Glomerular endothelial cell (primary cell): ENCODE data around the gene LANCL2. TPM values are rescaled to one million over a fixed set of nuclear protein-coding genes. Genes with fewer than 3 reads are reported as not detected.
"Not testable (repeated sequence)": the region's sequence is repeated elsewhere in the genome, so short reads cannot be mapped to it uniquely, and the experiment has no call there.

ENCODE experiments used
- DNase-seq: peaks from one replicate; pipeline ENCODE4 v3.0.0-alpha.2; 2011; ENCODE audit warnings: low read depth, low spot score; ENCODE audit errors: extremely low read depth
- total RNA-seq: library from RNA; depleted of rRNA; stranded (reverse); fragments of >200 nt; gene quantifications from 2 replicates; pipeline ENCODE4 v1.2.3, GENCODE V29; 2015

The LANCL2 gene
- total RNA-seq, 1 donor from 2014 or later, result 12.9 TPM

DNA sequence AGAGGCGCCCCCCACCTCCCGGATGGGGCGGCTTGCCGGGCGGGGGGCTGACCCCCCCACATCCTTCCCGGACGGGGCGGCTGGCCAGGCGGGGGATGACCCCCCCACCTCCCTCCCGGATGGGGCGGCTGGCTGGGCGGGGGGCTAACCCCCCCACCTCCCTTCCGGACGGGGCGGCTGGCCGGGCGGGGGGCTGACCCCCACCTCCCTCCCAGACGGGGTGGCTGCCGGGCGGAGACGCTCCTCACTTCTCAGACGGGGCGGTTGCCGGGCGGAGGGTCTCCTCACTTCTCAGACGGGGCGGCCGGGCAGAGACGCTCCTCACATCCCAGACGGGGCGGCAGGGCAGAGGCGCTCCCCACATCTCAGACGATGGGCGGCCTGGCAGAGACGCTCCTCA lies 37.4 kb downstream of the LANCL2 start:
- not testable (repeated sequence) for DNase-seq

DNA sequence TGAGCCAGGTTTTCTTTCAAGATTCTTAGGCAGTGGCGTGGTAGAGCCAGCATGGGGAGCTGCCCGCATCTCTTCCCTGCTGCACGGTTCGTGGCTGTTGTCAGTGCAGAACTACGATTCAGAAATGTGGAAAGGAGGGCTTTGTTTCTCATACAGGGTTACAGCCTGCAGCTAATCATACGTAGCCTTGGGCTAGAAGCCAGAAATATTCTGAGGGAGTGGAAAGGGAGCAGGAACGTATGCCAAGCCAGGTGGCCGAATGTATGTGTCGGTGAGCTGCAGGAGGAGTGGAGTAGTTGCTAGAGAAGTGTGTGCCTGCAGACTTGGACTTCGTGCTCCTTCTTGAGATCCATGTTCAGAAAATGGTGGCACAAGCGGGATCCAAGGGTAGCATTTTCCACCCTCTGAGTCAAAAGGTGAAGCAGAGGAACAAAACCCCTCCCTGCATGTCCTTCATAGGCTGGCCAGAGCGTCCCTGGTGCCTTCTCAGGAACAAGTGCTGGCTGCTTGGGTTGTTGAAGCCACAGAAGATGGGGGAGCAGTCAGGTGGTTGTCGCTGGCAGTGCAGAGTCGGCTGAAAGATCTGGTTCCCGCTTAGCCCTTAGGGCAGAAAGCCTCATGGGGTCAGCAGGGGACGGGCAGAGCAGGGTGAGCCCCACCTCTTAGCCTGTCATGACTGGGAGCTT lies 40.9 kb downstream of the LANCL2 start:
- DNase-seq, result no peak

DNA sequence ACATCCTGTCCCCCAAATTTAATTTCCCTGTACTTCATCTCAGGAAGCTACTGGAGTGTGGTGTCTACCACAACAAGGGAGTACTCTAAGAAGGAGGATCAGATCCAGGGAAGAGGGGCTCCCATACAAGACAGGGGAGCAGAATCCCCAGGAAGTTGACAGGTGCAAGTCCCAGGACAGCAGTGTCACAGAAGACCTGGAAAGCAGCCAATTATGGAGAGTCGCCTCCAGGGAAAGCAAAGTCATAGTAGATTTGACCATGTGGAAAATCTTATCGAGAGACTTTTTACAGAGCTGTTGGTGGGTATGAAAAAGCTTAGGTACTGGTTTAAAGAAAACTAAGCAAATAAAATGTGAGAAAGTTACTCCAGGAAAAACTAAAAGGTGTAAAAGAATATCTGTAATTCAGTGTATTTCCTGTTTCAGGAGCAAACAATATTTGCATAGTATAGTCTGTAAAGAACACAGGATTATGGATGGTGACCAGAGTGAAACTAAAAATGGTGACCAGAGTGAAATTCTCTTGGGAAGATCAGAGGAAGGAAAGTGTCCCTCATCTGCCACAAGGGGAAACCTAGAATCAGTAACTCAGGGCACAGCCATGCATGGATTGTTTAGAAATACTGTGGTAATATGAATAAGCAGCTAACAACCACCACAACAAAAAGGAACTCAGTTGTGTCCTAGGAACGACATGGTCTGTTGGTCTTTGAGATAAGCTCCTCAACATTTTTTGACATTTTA lies 44.5 kb downstream of the LANCL2 start:
- DNase-seq, result no peak

DNA sequence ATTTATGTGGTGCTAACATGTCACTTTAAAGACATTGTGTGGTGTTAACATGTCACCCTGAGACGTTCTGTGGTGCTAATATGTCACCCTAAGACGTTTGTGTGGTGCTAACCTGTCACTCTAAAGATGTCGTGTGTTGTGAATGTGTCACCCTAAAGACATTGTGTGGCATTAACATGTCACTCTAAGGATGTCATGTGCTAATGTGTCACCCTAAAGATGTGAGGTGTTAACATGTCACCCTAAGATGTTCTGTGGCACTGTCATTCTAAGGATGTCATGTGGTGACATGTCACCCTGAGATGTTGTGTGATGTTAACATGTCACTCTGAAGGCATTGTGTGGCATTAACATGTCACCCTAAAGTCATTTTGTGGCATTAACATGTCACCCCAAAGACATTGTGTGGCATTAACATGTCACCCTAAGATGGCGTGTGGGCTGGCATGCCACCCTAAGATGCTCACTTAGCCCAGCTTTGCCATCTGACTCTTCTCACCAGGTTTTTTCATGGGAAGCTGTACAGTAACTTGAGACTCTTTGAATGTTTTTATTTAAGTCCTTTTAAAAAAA lies 45.6 kb downstream of the LANCL2 start:
- DNase-seq, result no peak

DNA sequence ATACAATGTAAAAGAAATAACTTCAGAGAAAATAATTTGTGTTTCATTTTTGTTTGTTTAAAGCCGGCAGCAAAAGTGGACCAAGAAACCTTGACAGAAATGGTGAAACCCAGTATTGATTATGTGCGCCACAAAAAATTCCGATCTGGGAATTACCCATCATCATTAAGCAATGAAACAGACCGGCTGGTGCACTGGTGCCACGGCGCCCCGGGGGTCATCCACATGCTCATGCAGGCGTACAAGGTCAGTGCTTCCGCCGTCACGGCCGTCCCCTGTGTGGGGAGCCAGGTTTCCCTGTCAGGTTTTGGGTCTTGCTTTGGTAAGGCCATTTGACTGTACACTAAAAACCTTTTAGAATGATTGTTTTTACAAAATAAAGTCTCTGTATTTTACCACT lies 46.7 kb downstream of the LANCL2 start:
- DNase-seq, result no peak

DNA sequence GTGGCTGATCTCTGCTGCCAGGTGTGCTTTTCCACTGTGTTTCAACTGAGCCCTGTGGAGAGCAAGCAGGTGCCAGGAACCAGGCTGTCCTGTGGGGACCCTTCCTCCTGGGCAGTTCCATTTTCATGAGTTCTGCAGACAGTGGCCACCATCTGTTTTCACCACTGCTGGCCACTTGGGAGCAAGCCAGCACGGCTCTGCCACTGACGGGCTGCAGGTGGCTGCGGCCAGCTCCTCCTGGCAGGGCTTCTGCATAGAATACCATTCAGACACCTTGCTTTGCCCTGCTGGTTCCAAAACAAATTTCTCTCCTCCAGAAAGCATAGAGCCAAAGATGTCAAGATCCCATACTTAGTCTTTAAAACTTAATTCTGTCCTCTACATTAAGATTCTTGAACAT lies 48.3 kb downstream of the LANCL2 start:
- no peak for DNase-seq

DNA sequence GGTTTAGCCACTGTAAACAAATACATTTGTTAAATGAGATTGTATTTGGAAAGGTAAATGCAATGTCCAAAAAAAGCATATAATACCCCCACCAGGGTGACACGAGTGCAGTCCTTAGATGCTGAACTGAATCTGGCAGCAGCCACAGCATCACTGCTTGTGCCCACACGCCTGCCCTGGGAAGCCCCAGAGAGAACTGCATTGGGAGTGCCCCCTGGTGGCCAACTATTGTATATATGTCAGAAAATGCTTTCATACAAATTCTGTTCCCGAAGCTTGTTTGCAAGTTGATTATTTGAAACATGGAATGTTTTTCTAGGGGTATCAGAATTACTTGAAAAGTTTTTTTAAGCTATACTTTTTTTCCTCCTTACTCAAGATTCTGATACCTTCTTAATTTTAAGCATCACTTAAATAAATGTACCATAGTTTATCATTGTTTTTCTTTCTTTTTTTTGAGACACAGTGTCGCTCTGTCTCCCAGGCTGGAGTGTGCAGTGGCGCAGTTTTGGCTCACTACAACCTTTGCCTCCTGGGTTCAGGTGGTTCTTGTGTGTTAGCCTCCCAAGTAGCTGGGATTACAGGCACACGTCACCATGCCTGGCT lies 50.1 kb downstream of the LANCL2 start:
- peak; percentile 37 for DNase-seq

DNA sequence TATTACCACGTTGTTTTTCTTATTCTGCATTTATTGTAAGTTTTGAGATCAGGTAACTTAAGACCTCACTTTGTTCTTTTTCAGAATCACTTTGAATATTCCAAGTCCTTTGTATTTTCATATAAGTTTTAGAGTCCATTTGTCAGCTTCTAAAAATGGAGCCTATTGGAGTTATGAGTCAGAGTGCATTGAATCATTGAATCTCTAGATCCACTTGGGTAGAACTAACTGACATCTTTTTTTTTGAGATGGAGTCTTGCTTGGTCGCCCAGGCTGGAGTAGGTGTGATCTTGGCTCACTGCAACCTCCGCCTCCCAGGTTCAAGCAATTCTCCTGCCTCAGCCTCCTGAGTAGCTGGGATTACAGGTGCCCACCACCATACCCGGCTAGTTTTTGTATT lies 52.3 kb downstream of the LANCL2 start:
- DNase-seq, result not testable (repeated sequence)

DNA sequence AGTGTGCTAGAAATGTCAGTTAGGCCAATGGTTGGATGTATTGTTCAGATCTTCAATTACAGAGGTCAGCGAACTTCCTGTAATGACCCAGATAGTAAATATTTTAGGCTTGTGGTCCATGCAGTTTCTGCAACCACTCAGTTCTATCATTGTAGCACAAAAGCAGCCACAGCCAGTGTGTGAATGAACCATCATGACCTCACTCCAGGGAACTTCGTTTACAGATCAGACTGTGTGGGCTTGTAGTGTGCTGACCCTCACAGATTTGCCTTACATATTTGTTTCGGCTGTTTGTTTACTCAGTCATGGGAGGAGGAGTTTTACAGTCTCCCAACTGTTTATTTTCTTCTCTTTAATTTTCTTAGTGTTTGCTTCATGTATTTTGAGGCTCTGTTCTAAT lies 55.4 kb downstream of the LANCL2 start:
- DNase-seq, result no peak

DNA sequence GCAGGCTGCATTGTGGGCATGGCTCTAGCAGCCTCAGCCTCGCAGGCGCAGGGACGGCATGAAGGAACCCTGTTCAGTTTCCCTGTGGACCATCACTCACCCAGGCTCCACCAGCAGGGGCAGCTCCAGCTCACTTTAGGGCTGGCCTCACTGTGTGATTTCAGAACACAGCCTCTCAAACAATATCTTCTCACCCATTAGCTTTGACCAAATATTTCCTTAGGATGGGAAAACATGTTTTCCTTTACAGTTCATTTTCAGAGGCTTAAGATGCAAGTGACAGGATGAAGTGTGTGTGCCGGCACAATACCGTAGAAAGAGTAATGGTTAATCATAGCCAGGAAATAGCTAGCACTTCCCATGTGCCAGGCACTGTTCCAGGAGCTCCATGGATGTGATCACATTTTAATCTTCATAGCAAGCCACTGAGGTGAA lies 58.2 kb downstream of the LANCL2 start:
- DNase-seq, result peak; percentile 23

DNA sequence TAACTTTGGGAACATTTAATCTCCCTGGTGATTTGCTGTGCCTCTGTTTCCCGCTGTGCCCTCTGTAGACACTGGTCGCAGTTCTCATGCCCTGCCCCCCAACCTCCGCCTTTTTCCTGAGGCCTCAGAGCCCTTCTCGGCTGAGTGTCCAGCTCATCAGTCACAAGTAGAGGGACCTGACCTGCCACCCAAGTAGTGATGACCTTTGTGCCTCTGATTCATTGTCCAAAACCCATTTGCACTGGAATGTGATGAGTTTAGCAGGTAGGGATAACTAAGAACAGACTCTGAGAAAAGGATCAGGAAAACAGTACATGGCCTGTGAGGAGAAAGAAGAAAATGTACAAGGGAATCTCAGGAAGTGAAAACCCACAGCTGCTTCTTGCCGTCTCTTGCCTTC lies 58.8 kb downstream of the LANCL2 start:
- no peak for DNase-seq

DNA sequence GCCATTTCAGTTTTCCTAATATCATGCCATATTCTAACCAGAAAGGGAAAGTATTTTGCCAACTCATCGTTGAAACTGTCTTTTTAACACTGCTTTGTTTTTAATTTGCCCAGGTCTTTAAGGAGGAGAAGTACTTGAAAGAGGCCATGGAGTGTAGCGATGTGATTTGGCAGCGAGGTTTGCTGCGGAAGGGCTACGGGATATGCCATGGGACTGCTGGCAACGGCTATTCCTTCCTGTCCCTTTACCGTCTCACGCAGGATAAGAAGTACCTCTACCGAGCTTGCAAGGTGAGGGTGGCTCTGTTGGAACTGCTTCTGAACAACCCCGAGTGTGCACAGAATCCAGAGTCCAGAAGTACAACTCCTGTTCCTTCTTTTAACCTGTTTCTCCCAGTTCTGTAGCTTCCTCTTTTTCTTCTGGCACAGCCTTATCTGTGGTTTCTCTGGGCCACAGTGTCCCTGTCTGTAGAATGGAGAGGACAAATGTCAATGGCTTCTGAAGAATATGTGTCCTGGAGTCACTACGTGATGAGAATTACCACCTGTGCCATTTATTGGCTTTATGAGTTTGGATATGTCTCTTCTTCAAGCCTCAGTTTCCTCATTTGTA lies 60.1 kb downstream of the LANCL2 start:
- no peak for DNase-seq

DNA sequence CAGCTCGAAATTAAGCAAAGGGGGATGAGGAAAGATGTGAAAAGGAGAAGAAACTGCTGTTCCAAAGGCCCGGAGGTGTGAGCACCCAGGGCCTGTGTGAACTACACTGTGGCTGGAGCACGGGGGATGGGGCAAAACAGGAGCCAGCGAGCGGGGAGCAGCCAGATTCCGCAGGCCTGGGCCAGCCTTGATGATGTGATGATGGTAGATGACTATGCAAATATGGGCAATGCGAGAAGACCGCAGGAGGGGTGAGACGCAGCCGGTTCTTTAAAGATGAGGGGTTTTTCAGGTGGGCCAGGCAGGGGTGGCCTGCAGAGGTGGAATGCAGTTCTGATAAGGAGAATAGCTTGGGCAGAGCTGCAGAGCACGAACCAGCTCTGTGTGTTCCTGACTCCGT lies 61.5 kb downstream of the LANCL2 start:
- DNase-seq, result no peak

DNA sequence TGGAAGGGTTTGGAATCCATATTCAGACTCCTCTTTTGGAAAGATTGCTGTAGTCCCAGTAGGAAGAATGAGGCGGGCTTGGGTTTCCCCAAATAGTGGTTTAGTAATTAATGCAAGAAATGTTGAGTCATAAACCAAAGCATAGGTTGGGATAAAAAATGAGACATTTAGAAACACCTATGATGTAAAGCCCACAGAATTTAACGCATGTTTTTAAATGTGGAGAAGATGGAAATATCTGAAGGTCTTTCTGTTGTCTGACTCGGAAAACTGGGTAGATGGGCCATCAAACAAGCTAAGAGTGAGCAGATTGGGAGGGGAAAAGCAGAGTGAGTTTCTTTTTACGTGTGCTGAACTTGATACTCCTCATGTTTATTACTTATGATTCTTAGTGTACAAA lies 62.2 kb downstream of the LANCL2 start:
- no peak for DNase-seq

DNA sequence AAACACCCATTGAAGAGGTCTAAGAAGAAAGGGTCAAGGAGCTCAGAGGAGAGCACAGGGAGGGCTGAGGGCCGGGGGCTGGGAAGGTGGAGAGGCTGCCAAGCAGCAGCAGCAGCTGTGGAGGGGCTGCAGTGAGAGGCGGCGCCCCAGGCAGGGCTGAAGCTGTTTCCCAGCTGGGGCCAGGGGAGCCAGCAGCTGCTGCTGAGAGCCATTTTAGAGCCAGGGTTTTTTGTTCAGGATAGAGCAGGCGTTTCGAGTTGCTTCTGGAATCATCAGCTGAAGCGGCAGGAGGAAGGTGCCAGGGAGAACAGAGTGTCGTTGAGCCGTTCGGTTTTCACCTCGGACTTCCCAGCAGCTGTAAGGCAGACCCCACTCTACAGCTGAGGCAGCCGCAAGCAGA lies 62.7 kb downstream of the LANCL2 start:
- no peak for DNase-seq

DNA sequence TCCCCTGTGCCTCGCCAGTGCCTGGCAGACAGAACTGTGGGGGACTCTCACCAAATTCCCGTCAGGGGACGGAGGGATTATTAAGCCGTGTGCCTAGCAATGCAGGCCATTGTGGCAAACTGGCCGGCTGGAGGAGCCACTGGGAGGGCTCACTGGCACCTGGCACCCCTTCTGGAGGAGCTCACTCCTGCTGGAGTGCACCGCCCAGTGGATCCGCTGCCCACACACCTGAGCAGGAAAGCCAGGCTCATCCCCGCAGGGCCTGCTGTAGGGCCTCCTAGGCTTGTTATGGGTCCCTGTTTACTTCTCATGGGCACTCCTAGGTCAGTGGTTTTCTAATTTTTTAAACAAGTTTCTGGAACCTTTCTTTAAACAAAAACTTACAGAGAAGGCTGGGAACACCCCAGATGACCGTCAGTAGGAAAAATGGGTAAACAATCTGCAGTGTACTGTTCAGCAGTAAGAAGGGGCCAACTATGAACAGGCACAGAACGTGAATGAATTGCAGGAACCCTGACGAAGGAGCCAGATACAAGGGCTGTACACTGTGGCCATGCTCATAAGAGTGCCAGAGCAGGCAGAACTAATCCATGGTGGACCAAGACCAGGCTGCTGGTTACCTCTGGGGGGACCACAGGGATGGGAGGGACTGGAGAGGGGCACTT lies 64.8 kb downstream of the LANCL2 start:
- no peak for DNase-seq

DNA sequence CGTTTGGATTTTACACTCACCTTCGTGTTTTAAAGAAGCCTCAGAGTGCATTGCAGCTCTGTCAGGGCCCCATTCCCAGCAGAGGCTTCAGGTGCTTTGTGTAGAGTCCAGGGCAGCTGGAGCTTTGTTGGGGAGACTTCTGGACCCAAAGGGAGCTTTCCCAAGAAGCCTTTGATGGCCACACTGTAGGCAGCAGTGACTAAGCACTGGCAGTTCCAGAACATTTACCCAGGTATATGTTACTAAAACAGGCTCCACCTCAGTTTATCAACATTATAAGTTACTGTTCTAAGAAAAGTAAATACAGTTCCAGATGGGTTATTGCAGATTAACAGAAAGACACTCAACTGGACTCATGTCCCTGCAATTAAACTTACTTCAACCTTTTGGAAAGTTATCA lies 66.8 kb downstream of the LANCL2 start:
- DNase-seq, result no peak

DNA sequence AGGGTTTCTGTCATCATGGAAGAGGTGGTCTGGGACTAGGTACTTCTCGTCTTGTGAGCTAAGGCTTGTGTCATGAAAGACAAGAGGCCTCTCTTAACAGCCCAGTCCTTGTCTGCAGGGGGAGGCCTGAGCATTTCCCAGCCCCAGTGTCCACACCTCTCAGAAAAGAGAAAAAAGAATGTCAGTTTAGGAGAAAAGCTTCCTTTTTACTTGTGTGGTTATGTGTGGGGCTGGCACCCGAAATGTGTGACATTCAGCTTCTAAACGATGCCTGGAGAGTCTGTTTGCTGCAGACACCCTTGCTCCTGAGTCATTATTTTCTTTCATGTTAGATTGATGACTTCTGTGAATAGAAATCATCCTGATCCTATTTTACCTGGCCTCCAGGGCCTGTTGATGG lies 67.4 kb downstream of the LANCL2 start:
- no peak for DNase-seq

DNA sequence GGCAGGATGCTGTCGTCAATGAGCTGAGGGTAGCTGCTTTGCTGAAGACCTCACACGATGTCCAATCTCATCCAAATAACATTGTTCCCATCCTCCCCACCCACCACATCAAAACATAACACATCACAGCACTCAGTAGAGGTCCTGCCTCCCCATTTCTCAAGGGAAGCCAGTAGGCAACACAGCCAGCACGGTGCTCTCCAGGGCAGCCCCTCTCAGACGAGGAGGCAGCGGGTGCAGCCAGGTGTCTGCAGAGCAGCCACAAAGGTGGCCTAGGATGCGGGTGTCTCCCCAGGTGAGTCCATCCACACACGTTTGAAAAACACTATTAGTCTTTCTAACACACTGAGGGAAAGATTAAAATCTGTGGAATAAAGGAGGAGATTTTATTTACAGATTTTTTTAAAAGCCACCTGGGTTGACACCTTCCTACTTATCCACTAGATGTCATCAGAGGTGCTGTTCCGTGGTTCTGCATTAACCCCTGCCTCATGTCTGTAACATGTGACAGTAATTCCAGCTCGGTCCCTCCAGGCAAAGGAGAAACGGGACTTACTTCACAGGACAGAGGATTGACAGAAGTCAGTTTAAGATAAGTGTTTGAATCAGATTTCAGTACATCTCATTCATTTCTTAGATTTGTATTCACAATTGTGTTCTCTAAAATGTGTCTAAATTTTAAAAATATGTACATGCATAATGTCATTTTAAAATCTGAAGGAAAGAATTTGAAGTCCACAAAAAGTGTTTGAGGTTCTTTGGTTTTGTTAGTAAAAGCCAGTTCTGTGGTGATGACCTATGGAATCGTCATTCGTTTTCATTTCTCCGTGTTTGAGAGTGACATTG lies 68.0 kb downstream of the LANCL2 start:
- no peak for DNase-seq

DNA sequence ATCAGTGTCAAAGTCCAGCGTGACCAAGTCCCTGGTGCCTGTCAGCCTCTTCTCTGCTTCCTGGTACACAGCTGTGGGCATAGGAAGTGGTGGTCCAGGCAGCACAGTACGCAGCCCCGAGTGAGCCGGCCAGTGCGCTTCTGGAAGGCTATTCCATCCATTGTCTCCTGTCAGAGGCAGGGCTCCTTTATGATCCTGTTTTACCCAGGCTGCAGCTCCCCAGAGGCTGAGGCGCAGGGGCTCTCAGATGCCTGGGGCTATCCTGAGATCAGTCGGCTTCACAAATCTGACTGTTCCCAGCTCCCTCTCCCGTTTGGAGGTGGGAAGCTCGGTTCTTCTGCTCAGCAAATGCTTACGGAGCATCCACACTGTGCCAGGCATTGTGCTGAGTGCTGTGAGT lies 70.3 kb downstream of the LANCL2 start:
- no peak for DNase-seq
